RPMI8226 (cell line): ENCODE data around the gene LPGAT1.
"Not testable (repeated sequence)": the region's sequence is repeated elsewhere in the genome, so short reads cannot be mapped to it uniquely, and the experiment has no call there.

Source experiments
- DNase-seq: peaks from one replicate; pipeline ENCODE4 v3.0.0-alpha.2; 2015

Gene LPGAT1

DNA sequence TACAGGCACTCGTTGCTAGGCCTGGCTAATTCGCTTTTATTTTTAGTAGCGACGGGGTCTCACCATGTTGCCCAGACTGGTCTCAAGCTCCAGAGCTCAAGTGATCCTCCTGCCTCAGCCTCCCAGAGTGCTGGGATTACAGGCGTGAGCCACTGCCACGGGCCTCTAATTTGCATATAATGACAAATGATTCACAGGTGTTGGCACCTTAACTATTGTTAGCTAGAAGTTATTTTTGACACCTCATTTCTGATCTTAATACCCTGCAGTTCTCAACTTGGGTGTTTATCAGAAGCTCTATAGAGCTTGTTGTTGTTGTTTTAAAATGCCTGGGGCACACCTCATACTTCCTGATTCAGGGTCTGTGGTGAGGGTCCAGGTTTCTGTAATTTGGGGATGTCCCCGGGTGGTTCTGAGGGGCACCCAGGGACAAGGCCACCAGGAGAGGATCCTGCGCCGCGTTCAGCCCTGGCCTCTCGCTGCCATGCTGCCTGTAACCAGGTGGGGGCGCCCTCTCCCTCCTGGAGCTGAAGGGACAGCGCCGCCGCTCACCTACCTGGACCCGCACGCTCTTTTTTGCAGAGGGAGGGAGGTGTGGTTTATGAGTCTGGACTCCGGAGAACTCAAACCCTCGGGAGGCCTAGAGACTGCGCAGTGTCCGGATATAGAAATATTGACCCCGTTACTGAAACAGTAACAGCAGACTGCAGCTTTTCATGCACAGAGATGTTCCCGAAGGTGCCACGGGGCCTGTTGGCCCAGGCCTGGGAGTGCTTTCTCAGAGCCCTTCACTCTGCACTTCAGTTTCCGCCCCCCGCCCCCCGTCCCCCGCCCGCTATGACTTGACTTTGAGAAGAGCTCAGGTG is 132.2 kb downstream of the LPGAT1 start:
- peak; percentile 86 for DNase-seq

DNA sequence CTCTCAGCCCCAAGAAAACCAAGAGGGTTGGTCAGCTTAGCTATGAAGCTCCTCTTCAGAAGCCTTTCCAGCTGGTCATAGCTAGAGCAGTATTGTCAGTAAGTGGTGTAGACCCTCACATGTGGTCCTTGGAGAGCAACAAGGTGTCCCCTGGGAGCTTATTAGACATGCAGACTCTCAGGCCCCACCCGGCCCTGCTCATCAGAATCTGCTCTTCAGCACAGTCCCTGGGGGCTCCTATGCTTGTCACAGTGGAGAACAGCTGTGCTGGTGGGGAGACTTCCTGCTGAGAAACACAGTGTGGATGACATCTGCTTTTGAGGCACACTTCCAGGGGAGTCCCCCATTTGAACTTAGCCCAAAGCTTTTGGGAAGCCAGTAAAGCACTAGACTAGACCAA is 133.2 kb downstream of the LPGAT1 start:
- no peak for DNase-seq

DNA sequence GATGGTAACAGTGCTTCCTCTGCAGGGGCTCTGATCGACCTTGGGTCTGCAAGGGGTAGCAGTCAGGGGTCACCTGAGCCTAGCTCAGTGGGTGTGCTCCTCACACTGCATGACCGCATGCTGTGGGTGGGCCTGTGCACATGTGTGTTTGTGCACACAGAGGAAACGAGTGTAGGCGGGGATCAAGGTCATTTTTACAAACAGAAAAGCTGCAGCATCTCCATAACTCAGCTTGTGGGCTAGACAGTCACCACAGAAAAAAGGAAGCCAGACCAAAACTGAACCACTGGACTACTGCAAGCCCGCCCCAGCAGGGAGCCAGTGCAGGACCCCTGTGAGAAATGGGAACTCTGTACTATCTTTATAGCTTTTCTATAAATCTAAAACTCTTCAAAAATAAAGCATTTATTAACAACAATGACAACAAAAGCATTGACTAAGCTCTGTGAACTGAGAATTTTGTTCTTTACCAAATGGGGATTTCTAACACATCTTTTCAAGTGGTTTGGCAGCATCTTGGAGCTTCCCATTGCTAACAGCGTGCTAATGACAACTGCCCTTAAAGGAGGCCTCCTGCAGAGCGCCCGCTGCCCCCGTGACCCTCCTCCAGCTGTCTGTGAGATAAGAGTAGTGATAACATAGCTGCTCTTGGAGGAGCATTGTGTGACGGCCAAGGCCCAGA is 135.3 kb downstream of the LPGAT1 start:
- DNase-seq = no peak

DNA sequence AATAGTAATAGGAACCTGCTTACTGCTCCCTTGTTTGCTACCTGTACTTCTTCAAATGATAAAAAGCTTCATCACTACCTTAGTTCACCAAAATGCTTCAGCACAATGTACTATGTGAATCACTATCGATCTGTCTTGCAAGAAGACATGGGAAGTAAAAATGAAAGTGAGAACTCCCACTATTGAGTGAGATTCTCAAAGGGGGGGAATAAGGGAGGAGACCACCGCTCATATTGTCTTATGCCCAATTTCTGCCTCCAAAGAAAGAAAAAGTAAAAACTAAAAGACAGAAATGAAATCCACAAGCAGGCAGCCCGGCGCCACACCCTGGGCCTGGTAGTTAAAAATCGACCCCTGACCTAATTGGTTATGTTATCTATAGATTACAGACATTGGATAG is 136.7 kb downstream of the LPGAT1 start:
- not testable (repeated sequence) for DNase-seq
